ENCODE data around the gene TNNI3.
"Not testable (repeated sequence)": the region's sequence is repeated elsewhere in the genome, so short reads cannot be mapped to it uniquely, and the experiment has no call there.

The TNNI3 gene

GRCh38 chr19:55157064-55157908 lies at the start of gene TNNI3:
Gene TNNI3 (minus strand): TSS chr19:55157732. CDS start chr19:55157589, 143 bp downstream.
- no peak for DNase-seq (ENCODE audit: low spot score)

DNA sequence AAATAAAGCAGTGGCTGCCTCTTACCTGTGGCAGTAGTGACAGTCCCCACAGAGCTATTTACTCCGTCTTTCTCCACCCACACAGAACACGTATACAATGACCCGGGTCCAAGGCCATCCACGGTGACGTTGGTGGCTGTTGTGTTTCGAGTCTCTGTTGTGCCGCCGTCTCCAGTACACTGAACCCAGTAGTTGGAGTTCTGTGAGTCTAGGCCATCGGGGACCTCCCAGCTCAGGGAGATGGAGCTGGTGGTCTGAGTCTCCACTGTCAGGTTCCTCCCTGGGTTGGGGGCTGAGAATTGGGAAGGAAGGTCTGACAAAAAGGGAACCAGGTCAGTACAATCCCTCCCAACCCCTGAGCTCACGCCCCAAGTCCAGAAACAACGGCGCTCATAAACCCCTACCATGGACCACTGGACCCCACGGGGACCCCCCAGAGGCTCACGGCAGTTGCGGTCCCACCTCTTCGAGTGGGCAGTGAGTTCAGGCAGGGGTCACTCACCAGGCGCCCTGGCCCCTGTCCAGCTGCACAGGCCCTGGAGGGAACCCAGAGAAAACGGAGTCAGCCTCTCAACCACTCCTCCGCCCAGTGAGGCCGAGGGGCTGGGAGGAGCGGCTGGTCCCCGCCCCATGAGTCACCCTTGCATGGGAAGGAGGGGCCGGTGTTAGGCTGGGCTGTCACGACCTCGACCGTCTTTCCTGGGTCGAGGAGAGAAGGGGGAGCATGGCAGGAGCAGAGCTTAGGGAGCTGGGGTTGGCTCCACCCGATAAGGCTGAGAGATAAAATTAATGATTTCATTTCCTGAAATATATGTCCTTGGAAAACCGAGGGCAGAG lies 49.4 kb upstream of the TNNI3 start:
- DNase-seq (ENCODE audit: low spot score) = peak; percentile 96

DNA sequence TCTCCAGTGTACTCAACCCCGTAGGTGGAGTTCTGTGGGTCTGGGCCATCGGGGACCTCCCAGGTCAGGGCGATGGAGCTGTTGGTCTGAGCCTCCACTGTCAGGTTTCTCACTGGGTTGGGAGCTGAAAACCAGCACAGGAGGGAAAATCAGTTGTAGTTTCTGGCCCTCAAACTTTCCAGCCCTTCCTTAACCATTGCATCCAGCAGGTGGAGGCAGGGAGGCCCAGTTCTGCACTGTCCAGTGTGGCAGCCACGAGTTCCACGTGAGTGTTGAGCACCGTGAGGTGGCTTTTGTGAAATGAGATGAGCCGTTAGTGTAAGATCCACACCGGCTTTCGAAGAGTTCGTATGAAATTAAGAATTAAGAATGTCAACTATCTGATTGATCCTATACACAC lies 44.7 kb upstream of the TNNI3 start:
- DNase-seq (ENCODE audit: low spot score) = not testable (repeated sequence)

- no peak for DNase-seq (ENCODE audit: low spot score)
Measured at GRCh38 chr19:55199620-55200204, 42.2 kb upstream of the TNNI3 start.

DNA sequence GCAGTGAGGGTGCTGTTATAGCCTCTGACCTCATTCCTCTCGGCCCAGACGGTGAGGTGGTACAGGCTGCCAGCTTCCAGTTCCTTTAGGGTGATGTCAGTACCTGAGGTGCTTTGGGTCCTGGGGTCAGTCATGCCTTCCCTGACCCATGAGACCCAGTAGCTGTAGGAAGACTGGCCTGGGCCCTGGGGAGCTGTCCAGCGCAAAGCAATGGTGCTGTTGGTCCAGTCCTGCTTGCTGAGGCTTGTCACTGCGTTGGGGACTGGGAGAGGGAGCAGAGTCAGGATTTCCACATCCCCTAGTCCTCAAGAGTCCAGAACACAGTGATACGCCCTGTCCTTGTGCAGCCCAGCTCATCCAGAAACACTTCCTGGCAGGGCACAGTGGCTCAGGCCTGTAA lies 41.1 kb upstream of the TNNI3 start:
- DNase-seq (ENCODE audit: low spot score) = no peak

DNA sequence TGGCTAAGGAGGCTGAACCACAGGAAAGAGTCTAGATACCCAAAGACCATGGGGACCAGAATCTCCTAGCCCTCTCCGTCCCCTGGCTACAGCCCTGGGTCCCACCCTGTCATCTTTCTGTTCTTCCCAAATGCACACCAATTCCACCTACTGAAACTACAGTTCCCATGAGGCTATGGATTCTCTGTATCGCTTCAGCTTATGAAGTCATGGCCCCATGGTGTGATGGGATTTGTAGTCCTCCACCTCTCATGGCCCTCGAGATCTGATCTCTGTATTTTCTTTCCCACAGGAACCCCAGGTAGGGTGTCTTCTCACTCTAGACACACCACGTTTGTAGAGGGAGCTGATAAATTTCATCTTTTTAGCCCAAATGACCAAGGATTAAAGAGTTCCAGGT lies 40.0 kb upstream of the TNNI3 start:
- DNase-seq (ENCODE audit: low spot score) = no peak

GRCh38 chr19:55196803-55197202 lies 39.3 kb upstream of the TNNI3 start:
- DNase-seq (ENCODE audit: low spot score) = no peak

DNA sequence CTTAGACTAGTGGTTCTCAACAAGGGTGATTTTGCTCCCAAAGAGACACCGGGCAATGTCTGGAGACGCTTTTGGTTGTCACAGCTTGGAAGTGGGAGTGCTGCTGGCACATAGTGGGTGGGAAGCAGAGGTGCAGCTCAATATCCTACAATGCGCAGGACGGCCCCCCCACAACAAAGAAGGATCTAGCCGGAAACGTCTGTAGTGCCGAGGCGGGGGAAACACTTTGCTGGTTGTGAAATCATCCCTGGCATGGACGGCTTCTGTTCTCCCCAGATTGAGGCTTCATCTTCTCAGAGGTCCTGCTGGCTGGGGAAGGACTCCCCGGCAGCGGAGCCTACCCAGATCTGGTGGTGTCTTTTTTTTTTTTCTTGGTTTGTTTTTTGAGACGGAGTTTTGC lies 35.9 kb upstream of the TNNI3 start:
- DNase-seq (ENCODE audit: low spot score) = no peak

GRCh38 chr19:55189403-55189835 lies 31.9 kb upstream of the TNNI3 start:
- DNase-seq (ENCODE audit: low spot score) = no peak

GRCh38 chr19:55188625-55189024 lies 31.1 kb upstream of the TNNI3 start:
- DNase-seq (ENCODE audit: low spot score) = no peak

- no peak for DNase-seq (ENCODE audit: low spot score)
Measured at GRCh38 chr19:55186080-55186479, 28.5 kb upstream of the TNNI3 start.

- DNase-seq (ENCODE audit: low spot score) = no peak
Measured at GRCh38 chr19:55181740-55182139, 24.2 kb upstream of the TNNI3 start.

DNA sequence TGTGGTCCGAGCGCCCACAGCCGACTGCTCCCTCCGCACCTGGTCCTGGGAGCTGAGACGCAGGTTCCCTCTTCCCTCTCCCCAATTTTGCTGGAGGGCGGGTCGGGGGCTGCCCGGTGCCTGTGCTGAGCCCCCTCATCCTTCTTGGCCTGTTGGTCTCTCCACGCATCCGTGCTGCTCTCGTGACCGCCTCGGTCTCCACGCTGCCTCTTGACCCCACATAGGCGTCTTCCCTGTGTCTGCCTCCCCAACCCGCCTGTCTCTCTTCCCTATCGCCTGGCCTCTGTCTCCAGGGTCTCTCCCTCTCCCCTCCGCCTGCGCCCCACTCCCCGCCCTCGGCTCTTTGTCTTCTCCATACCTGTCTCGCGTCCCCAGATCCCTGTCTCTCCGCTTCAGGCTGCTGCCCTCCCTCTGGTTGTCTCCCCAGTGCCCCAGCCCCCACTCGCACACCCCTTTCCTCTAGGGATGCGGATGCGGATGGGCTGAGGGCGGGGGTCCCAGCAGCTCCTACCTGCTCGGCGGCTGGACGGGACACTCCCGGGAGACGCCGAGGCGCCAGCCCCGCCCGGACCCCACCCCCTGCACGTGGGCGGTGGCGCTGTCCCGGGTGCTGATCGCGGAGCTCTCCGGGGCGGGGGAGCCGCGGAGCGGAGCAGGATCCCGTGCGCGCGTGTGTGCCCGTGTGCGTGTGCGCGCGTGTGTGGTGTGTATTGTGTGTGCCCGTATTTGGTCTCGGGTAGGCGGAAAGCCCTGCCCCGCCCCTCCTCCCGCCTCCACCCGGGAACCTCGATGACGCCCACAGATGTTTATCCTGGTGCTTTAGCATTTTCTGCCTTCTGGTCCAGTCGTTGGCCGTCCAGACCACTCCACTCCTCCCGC lies 22.3 kb upstream of the TNNI3 start, which contains the start of gene SYT5:
SYT5 (minus strand) TSS at position 684 of the 879 bp plus-strand sequence. CDS start 1,248 bp downstream, outside the sequence.
- DNase-seq (ENCODE audit: low spot score) = peak; percentile 84

- DNase-seq (ENCODE audit: low spot score) = no peak
Measured at GRCh38 chr19:55178781-55179599, 21.5 kb upstream of the TNNI3 start.

GRCh38 chr19:55176076-55176475 lies 18.5 kb upstream of the TNNI3 start:
- no peak for DNase-seq (ENCODE audit: low spot score)

DNA sequence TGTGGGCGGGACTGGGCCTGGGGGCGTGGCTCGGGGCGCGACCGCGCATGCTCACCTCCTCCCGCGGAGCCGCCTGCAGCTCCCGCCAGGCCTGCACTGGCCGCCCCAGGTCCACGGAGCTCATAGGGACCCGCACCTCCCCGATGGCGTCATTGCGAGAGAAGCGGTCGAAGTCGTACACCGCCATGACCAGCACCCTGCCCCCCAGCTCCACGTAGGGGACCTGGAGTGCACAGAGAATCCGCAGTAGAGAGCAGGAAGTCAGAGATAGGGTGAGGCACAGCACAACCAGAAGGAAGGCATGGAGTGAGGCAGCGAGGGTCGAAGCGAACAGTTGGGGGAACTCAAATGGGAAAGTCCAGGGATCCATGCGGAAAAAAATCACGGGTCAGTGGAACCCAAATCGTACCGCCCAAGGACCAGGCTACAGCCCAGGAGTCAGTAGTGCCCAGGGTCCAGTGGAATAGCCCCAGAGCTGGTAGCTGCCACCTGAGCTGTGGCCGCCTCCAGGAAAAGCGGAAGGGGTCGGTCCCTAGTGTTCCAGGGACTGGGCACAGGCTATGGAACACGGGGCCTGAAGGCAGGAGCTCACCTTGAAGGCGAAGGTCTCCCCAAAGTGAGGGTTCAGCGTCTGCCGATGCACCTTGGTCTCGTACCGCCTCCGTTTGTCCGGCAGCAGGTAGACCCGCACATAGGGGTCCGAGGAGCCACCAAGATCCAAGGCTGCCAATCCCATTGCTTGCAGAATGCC lies 17.8 kb upstream of the TNNI3 start:
- no peak for DNase-seq (ENCODE audit: low spot score)

GRCh38 chr19:55174425-55175116 lies 17.0 kb upstream of the TNNI3 start:
- DNase-seq (ENCODE audit: low spot score) = no peak

- no peak for DNase-seq (ENCODE audit: low spot score)
Measured at GRCh38 chr19:55173714-55174409, 16.3 kb upstream of the TNNI3 start.
